GM13976 (cell line): Measurements from ENCODE around the gene ARHGEF10L.

Source experiments
- DNase-seq: peaks from one replicate; pipeline ENCODE4 v3.0.0; 2012; ENCODE audit warnings: low spot score
- in situ Hi-C: fragments of 300-500 bp; cut with MboI; formaldehyde crosslinking; loops from one replicate; pipeline ENCODE4 v1.12.0; 2022; ENCODE audit warnings: low sequenced_read_pairs, mixed read lengths, inconsistent platforms; ENCODE audit not compliant: unreplicated experiment
- TF ChIP-seq, protein P1 (sequence below): IDR thresholded peaks from 2 replicates; pipeline ENCODE4 v1.5.1; 2012; ENCODE audit warnings: borderline replicate concordance, mild to moderate bottlenecking; ENCODE audit not compliant: insufficient read depth; ENCODE audit errors: extremely low read depth, missing control alignments, control extremely low read depth

ARHGEF10L gene

DNA sequence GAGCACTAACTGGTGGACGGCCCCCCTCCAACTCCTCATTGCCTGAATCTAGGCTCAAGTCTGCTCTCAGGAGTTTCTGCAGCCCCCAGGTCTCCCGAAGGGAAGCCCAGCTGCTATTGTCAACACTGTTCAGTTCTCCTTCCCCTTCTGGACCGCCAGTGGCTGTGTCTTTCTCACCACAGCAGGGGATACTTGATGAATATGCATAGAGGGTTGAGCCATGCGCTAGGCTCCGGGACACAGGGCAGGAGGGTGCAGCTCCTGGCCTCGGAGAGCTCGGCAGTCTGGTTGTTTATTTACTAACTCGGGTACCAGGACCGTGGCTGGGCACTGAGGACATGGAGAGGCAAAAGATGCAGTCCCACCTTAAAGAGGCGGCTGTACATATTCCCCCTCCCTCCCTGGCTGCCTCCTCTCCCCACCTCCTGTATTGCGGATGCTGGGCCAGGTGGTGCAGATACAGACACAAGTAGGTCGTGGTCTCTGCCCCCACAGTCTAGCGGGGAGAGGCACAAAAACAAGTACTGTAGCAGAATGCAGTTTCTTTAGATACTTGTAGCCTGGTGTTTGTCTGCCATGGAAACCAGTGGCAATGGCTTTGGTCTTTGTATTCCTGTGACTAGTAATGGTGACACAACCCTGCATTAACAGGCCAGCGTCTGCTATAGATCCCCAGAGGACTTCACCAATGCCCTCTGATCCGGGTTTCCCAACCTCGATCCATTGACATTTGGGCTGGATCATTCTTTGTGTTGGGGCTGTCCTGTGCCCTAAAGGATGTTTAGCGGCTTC is 26.2 kb downstream of the ARHGEF10L start:
- in situ Hi-C loops, result no loop called here
- TF ChIP-seq, protein P1, sequence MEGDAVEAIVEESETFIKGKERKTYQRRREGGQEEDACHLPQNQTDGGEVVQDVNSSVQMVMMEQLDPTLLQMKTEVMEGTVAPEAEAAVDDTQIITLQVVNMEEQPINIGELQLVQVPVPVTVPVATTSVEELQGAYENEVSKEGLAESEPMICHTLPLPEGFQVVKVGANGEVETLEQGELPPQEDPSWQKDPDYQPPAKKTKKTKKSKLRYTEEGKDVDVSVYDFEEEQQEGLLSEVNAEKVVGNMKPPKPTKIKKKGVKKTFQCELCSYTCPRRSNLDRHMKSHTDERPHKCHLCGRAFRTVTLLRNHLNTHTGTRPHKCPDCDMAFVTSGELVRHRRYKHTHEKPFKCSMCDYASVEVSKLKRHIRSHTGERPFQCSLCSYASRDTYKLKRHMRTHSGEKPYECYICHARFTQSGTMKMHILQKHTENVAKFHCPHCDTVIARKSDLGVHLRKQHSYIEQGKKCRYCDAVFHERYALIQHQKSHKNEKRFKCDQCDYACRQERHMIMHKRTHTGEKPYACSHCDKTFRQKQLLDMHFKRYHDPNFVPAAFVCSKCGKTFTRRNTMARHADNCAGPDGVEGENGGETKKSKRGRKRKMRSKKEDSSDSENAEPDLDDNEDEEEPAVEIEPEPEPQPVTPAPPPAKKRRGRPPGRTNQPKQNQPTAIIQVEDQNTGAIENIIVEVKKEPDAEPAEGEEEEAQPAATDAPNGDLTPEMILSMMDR, result no peak
- DNase-seq, result no peak

DNA sequence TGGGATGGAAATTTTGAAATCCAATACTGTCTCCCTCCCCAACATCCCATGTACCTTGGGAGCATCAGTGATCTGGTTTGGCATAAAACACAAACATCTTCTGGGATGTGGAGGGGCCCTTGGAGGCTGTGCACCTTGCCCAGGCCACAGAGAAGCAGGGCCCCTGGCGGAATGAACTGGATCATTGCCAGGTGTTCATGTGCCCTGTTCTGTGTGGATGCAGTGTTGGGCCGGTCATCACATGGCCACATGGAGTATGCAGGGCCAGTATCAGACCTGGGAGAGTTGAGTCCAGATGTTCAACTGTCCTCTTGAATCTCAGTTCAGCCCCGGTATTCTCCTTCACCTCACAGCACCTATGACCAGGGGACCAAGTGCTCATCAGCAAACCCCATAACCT is 26.9 kb downstream of the ARHGEF10L start:
- no peak for DNase-seq
- TF ChIP-seq, protein P1, result no peak
- in situ Hi-C loops, result no loop called here

DNA sequence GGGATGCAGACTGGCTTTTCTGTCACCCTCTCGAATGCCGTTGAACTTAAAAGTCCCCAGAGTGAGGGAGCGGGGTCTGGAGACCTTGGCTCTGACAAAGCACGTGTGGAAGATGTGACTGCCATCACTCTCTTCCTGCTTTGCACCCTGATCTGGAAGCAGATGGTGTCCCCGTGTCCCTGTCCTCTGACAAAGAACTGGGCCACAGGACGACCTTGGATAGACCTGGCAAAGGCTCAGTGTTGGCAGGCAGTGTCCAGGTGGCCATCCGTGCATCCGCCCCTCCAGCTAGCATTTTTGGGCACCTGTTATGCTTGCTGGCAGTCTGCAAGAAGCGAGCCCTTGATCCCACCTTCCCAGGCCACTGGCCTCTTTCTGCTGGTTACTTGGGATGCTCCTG is 27.4 kb downstream of the ARHGEF10L start:
- no peak for DNase-seq
- in situ Hi-C loops, result no loop called here
- TF ChIP-seq, protein P1, result no peak

DNA sequence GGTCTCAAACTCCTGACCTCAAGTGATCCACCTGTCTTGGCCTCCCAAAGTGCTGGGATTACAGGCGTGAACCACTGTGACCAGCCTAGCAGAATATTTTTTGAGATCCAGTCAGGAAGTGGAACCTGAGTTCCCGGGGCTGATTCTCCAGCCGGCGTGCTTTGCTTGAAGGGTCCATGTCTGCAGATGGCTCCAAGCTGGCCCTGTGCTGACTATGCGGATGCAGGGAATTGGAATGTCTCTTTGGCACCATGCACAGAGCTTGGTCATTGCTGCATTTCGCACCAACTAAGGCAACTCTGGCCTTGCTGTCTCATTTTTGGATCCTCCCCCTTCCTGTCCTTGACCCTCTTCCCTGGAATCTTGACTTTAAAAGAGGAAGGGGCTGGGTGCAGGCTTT is 28.1 kb downstream of the ARHGEF10L start:
- DNase-seq, result no peak
- in situ Hi-C loops, result no loop called here
- TF ChIP-seq, protein P1, result no peak

DNA sequence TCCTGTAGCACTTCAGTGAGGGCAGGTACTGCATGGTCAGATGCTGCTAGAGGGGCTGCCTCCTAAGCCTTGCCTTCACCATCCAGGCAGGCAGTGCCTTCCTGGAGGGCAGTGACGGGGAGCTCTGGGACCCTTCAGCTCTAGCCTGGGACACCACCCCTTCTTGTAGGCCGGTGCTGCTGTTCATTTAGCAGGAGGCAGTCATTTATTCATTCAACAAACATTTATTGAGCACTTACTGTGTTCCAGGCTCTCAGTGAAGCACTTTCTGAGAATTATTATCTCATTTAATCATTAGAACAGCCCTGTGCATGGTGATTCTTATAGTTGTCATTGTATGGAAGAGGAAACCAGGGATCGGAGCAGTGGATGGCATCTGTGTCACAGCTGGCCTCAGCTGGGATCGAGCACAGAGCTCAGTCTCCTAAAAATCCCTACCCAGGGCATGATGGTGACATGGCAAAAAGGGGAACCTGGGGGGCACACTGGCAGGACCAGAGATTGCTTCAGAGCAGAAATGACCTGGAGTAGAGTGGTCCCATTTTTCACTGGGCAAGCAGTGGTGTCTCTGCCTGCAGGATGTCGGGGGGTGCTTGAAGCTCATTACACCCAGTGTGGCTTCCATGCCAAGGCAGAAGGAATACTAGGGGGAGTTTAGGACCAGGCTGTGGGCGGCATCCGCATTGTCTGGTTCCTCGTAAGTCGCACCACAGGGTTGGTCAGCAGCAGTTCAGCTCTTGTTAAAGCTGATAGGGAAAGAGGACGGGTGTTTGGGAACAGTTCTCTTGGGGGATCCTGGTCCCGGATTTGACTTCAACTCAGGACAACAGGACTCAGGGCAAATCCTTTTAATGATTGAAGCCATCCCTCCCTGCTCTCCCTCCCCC is 28.8 kb downstream of the ARHGEF10L start:
- TF ChIP-seq, protein P1, result no peak
- in situ Hi-C loops, result no loop called here
- DNase-seq, result no peak

DNA sequence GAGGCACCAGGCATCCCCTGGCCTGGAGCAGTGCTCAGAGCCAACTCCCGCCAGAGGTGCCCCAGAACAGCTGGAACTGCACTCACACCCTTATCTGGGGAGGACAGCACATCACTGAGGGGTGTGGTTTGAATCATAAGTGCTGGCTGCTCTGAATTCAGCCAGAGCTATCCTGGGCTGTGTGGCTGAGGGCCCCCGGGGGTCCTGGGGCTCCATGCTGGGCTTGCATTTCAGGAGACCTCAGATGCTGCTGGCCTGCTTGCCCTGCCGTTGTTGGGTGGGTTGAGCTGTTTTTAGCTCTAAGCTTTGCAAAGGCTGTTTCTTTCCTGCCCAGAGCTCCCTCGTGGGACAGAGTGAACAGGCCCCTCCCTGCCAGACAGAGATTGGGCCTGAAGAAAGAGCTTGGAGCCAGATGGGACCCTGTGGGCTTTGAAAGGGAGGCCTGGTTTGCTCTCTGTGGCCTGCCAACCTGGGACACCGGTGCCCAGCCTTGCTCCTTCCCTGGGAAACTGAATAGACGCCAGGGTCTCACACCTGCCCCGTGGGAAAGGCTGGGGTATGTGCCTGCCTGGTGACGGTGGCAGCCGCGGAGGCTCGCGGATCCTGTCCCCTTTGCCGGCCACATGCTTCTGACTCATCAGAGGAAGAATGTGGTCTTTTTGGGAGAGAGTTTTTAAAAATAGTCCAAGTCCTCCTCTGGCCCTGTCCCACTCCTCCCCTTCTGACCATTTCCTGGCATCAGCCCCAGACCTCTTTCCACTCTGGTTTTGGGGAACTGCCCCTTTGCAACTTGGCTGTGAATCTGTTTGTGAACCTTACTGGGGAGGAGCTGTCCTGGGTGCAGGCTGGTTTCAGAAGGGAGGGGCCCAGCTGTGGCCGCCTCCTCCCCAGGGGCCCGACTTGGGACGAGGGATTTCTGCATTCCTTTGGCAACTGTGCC is 30.0 kb downstream of the ARHGEF10L start:
- DNase-seq, result no peak
- TF ChIP-seq, protein P1, result no peak
- in situ Hi-C loops, result no loop called here
